ENCODE results near the gene SPG7.
"Not testable (repeated sequence)": the region's sequence is repeated elsewhere in the genome, so short reads cannot be mapped to it uniquely, and the experiment has no call there.

Gene SPG7

DNA sequence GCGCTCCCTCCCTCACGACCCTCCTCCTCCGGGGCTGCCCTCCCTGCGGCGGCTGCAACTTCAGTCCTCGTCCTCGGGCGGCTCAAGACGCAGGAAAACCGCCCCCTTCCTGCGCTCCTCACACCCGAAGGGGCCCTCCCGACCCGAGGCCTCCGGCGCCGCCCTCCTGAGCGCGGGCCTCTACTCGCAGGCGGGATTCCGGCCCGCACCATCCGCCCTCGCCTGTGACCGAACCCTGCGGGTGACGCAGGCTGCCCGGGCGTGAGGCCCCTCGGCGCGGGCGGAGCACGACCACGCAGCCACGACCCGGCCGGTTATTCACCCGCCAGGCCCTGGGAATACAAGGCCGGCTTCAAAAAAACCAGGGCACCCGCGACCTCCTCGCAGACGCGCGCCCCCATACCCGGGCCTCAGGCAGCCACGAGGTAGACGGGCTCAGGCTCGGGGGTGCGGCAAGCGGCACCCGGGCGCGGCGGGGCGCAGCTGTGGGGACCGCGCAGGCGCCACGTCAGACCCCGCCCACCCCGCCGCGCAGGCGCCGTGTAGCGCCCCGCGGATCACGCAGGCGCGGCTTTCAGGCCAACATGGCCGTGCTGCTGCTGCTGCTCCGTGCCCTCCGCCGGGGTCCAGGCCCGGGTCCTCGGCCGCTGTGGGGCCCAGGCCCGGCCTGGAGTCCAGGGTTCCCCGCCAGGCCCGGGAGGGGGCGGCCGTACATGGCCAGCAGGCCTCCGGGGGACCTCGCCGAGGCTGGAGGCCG lies at the start of gene SPG7:
SPG7 (plus strand) TSS at position 570 of the 757 bp plus-strand sequence; CDS start at position 585, 15 bp downstream.
- in situ Hi-C loops (cut with HindIII; ENCODE audit: low sequenced_read_pairs): no loop called here

DNA sequence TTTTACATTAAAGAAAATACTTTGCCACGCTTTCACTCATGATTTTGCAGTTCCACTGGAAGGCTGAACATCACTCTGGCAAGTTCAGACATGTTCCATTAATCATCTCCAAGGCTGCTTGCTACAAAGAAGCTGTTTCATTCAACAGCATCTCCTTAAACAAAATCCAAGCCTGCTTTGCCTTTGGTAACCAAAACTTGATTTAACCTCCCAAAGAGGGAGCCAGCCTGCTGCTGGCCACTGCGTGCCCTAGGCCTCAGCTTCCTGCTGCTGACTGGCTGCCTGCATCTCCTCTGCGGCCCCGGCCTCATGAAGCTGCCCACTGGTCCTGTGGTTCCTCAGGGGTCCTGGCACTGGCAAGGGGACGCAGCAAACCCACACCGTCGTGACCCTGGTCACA lies 49.7 kb upstream of the SPG7 start:
- no peak for DNase-seq (ENCODE audit: low read depth, low spot score)
- in situ Hi-C loops (cut with HindIII; ENCODE audit: low sequenced_read_pairs): no loop called here
- TF ChIP-seq, protein P1, sequence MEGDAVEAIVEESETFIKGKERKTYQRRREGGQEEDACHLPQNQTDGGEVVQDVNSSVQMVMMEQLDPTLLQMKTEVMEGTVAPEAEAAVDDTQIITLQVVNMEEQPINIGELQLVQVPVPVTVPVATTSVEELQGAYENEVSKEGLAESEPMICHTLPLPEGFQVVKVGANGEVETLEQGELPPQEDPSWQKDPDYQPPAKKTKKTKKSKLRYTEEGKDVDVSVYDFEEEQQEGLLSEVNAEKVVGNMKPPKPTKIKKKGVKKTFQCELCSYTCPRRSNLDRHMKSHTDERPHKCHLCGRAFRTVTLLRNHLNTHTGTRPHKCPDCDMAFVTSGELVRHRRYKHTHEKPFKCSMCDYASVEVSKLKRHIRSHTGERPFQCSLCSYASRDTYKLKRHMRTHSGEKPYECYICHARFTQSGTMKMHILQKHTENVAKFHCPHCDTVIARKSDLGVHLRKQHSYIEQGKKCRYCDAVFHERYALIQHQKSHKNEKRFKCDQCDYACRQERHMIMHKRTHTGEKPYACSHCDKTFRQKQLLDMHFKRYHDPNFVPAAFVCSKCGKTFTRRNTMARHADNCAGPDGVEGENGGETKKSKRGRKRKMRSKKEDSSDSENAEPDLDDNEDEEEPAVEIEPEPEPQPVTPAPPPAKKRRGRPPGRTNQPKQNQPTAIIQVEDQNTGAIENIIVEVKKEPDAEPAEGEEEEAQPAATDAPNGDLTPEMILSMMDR (IDR thresholded peaks at IDR 0.05; ENCODE audit: low read depth, low read length): no peak
- no peak overlapping the region for H3K4me3 ChIP-seq (ENCODE audit: low read depth, low read length)

More for the DNA sequence above, at the start of gene SPG7:
- TF ChIP-seq, protein P1 (IDR thresholded peaks at IDR 0.05; ENCODE audit: low read depth, low read length): no peak
- peak within 1 kb of the TSS; percentile 80 for H3K4me3 ChIP-seq (ENCODE audit: low read depth, low read length)
- DNase-seq (ENCODE audit: low read depth, low spot score): peak; percentile 86

DNA sequence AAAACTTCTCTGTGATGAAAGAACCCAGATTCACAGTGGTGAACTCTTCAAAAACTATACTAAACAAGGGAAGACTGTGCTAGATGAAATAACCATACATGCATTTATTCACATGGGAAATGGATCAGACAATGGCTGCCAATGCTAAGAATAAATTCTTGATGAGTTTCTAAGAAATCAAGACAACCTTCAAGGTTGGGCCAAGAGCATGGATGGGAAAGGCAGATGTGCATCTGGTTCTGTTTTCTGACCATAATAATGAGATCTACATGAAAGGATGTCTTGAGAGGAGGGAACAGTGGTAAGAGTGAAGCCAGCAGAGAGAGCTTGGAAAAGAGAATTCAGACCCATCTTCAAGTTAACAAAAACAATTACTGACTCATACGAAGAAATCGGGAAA lies 49.2 kb upstream of the SPG7 start:
- H3K4me3 ChIP-seq (ENCODE audit: low read depth, low read length): no peak overlapping the region
- TF ChIP-seq, protein P1 (IDR thresholded peaks at IDR 0.05; ENCODE audit: low read depth, low read length): no peak
- in situ Hi-C loops (cut with HindIII; ENCODE audit: low sequenced_read_pairs): no loop called here
- DNase-seq (ENCODE audit: low read depth, low spot score): no peak

DNA sequence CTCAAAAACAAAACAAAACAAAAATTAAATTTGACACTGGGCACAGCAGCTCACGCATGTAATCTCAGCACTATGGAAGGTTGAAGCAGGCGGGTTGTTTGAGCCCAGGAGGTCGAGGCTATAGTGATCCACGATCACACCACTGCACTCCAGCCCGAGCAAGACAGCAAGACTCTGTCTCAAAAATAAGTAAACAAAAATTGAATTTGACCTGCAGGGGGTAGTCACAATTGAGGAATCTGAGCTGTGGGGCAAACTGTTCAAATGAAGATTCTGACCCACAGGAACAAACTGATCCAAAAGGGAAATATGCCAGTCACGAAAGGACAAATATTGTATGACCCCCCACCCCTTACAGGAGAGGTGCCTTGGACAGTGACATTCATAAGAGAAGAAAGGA lies 47.6 kb upstream of the SPG7 start:
- TF ChIP-seq, protein P1 (IDR thresholded peaks at IDR 0.05; ENCODE audit: low read depth, low read length): no peak
- in situ Hi-C loops (cut with HindIII; ENCODE audit: low sequenced_read_pairs): no loop called here
- no peak for DNase-seq (ENCODE audit: low read depth, low spot score)
- no peak overlapping the region for H3K4me3 ChIP-seq (ENCODE audit: low read depth, low read length)

DNA sequence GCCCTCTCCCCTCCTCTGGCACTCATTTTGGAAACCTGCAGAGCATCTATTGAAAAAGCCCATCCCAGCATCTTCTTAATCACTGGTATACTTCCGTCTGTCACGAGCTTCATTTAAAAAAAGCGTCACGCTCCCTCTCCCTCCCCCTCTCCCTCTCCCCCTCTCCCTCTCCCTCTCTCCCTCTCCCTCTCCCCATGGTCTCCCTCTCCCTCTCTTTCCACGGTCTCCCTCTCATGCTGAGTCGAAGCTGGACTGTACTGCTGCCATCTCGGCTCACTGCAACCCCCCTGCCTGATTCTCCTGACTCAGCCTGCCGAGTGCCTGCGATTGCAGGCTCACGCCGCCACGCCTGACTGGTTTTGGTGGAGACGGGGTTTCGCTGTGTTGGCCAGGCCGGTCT lies 46.3 kb upstream of the SPG7 start:
- DNase-seq (ENCODE audit: low read depth, low spot score); H3K4me3 ChIP-seq (ENCODE audit: low read depth, low read length); in situ Hi-C loops (cut with HindIII; ENCODE audit: low sequenced_read_pairs): not testable (repeated sequence)

DNA sequence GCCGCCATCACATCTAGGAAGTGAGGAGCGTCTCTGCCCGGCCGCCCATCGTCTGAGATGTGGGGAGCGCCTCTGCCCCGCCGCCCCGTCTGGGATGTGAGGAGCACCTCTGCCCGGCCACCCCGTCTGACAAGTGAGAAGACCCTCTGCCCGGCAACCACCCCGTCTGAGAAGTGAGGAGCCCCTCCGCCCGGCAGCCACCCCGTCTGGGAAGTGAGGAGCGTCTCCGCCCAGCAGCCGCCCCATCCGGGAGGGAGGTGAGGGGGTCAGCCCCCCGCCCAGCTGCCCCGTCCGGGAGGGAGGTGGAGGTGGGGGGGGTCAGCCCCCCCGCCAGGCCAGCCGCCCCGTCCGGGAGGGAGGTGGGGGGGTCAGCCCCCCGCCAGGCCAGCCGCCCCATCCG lies 45.6 kb upstream of the SPG7 start:
- DNase-seq (ENCODE audit: low read depth, low spot score); in situ Hi-C loops (cut with HindIII; ENCODE audit: low sequenced_read_pairs); H3K4me3 ChIP-seq (ENCODE audit: low read depth, low read length): not testable (repeated sequence)

DNA sequence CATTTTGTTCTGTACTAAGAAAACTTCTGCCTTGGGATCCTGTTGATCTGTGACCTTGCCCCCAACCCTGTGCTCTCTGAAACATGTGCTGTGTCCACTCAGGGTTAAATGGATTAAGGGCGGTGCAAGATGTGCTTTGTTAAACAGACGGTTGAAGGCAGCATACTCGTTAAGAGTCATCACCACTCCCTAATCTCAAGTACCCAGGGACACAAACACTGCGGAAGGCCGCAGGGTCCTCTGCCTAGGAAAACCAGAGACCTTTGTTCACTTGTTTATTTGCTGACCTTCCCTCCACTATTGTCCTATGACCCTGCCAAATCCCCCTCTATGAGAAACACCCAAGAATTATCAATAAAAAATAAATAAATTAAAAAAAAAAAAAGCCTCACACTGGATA lies 44.9 kb upstream of the SPG7 start:
- in situ Hi-C loops (cut with HindIII; ENCODE audit: low sequenced_read_pairs); DNase-seq (ENCODE audit: low read depth, low spot score); H3K4me3 ChIP-seq (ENCODE audit: low read depth, low read length): not testable (repeated sequence)

DNA sequence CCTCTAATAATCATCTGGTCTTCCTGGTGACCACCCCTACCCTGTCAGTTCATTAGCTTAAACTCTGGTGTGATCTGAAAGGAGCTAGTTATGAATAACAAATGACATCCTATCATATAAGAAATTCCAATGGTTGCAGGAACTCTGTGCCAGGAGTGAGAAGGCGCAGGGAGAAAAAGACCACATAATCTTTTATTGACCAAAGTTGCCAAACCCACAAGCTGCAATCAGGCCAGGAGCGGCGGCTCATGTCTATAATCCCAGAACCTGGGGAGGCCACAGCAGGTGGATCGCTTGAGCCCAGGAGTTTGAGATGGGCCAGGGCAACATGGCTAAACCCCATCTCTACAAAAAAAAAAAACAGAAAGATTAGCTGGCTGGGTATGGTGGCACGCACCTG lies 41.3 kb upstream of the SPG7 start:
- TF ChIP-seq, protein P1 (IDR thresholded peaks at IDR 0.05; ENCODE audit: low read depth, low read length): no peak
- H3K4me3 ChIP-seq (ENCODE audit: low read depth, low read length): no peak overlapping the region
- in situ Hi-C loops (cut with HindIII; ENCODE audit: low sequenced_read_pairs): no loop called here
- DNase-seq (ENCODE audit: low read depth, low spot score): no peak

Measured in astrocyte of the spinal cord (primary cell).